Measurements from ENCODE around the gene RUNX1.
A peak's percentile ranks its signal among the peaks of the same experiment; 100 is the strongest.

Gene RUNX1

GRCh38 chr21:34899302-34899701, 149.8 kb downstream of the RUNX1 start:
- DNase-seq (ENCODE audit: low read depth in 2 of 2), result no peak

GRCh38 chr21:34897828-34898227, 151.3 kb downstream of the RUNX1 start:
- no peak for DNase-seq (ENCODE audit: low read depth in 2 of 2)

GRCh38 chr21:34894401-34894800, 154.7 kb downstream of the RUNX1 start:
- DNase-seq (ENCODE audit: low read depth in 2 of 2), result no peak

GRCh38 chr21:34892209-34892608, 156.9 kb downstream of the RUNX1 start:
- DNase-seq (ENCODE audit: low read depth in 2 of 2), result no peak

GRCh38 chr21:34891613-34891943, 157.5 kb downstream of the RUNX1 start:
- no peak for DNase-seq (ENCODE audit: low read depth in 2 of 2)

GRCh38 chr21:34890724-34891612, 158.1 kb downstream of the RUNX1 start:
- no peak for DNase-seq (ENCODE audit: low read depth in 2 of 2)

- DNase-seq (ENCODE audit: low read depth in 2 of 2), result no peak
Observed at GRCh38 chr21:34890470-34890723, 158.7 kb downstream of the RUNX1 start.

- DNase-seq (ENCODE audit: low read depth in 2 of 2), result no peak
Observed at GRCh38 chr21:34889676-34890469, 159.2 kb downstream of the RUNX1 start.

GRCh38 chr21:34889320-34889675, 159.8 kb downstream of the RUNX1 start:
- no peak for DNase-seq (ENCODE audit: low read depth in 2 of 2)

GRCh38 chr21:34888569-34889319, 160.4 kb downstream of the RUNX1 start:
- DNase-seq (ENCODE audit: low read depth in 2 of 2), result peak; percentile 93 to 94

- peak; percentile 83 to 85 for DNase-seq (ENCODE audit: low read depth in 2 of 2)
Observed at GRCh38 chr21:34887725-34888568, 161.2 kb downstream of the RUNX1 start.

- DNase-seq (ENCODE audit: low read depth in 2 of 2), result no peak
Observed at GRCh38 chr21:34887105-34887442, 162.0 kb downstream of the RUNX1 start.

- no peak for DNase-seq (ENCODE audit: low read depth in 2 of 2)
Observed at GRCh38 chr21:34886240-34887104, 162.6 kb downstream of the RUNX1 start.

GRCh38 chr21:34885626-34886239, 163.4 kb downstream of the RUNX1 start:
- no peak for DNase-seq (ENCODE audit: low read depth in 2 of 2)

- no peak for DNase-seq (ENCODE audit: low read depth in 2 of 2)
Observed at GRCh38 chr21:34885125-34885524, 164.0 kb downstream of the RUNX1 start.

GRCh38 chr21:34884346-34884929, 164.7 kb downstream of the RUNX1 start:
- DNase-seq (ENCODE audit: low read depth in 2 of 2), result no peak

GRCh38 chr21:34883491-34884271, 165.4 kb downstream of the RUNX1 start:
- no peak for DNase-seq (ENCODE audit: low read depth in 2 of 2)

- DNase-seq (ENCODE audit: low read depth in 2 of 2), result no peak
Observed at GRCh38 chr21:34882719-34883131, 166.4 kb downstream of the RUNX1 start.

- DNase-seq (ENCODE audit: low read depth in 2 of 2), result peak; percentile 73
Observed at GRCh38 chr21:34881839-34882371, 167.2 kb downstream of the RUNX1 start.

Measured in fibroblast of skin of left quadriceps (primary cell).